ENCODE measurements around the gene IFRD1.

Gene IFRD1

DNA sequence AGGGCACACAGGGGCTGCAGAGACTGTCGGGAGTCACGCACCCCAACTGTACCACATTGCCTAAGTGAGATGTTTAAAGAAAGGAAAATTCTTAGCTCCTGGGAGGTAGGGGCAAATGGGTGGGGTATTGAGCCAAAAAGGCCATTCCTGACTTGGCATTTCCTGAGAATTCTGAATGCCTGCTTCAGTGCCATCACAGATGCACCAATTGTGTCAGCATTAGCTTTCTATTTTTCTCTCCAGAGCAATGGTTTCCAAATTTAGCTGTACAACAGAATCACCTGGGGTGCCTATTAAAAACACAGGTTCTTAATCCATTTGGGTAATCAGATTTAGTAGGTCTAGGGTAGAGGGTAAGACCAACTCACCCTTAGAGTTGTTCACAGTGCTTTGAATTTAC, 73.6 kb downstream of the IFRD1 start:
- TF ChIP-seq, protein P1, sequence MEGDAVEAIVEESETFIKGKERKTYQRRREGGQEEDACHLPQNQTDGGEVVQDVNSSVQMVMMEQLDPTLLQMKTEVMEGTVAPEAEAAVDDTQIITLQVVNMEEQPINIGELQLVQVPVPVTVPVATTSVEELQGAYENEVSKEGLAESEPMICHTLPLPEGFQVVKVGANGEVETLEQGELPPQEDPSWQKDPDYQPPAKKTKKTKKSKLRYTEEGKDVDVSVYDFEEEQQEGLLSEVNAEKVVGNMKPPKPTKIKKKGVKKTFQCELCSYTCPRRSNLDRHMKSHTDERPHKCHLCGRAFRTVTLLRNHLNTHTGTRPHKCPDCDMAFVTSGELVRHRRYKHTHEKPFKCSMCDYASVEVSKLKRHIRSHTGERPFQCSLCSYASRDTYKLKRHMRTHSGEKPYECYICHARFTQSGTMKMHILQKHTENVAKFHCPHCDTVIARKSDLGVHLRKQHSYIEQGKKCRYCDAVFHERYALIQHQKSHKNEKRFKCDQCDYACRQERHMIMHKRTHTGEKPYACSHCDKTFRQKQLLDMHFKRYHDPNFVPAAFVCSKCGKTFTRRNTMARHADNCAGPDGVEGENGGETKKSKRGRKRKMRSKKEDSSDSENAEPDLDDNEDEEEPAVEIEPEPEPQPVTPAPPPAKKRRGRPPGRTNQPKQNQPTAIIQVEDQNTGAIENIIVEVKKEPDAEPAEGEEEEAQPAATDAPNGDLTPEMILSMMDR (IDR thresholded peaks at IDR 0.05; ENCODE audit: control insufficient read depth, extremely low read depth, insufficient read depth): no peak
- H3K4me3 ChIP-seq (ENCODE audit: low read depth, low read length): no peak overlapping the region
- DNase-seq (ENCODE audit: low read depth): no peak
